ENCODE results near the gene APC. TPM values are rescaled to one million over a fixed set of nuclear protein-coding genes. Genes with fewer than 3 reads are reported as not detected.

The APC gene
- total and polyA plus RNA-seq, 2 of the 13 experiments (the other 11 are each of a cell fraction or from before 2014, with no cell fraction given), result 6.1 to 19.0 TPM

DNA sequence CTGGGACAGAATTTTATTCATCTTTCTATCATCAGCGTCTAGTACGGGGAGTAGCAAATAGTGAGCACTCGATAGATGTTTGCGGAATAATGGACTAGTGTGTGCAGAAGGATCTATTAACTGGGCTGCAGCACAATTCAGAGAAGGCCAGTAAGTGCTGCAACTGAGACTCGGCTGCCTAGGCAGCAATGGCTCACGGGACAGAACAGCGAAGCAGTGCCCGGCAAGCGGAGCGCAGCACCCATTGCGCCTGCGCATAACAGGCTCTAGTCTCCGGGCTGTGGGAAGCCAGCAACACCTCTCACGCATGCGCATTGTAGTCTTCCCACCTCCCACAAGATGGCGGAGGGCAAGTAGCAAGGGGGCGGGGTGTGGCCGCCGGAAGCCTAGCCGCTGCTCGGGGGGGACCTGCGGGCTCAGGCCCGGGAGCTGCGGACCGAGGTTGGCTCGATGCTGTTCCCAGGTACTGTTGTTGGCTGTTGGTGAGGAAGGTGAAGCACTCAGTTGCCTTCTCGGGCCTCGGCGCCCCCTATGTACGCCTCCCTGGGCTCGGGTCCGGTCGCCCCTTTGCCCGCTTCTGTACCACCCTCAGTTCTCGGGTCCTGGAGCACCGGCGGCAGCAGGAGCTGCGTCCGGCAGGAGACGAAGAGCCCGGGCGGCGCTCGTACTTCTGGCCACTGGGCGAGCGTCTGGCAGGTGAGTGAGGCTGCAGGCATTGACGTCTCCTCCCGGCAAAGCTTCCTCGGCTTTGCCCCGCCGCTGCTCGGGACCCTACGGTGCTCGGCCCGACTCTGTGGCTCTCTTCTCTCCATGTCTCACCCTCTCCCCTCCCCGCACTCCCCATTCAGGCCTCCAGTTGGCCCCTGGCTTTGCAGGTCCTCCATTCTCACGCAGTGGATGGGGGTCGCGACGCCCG is 30.2 kb upstream of the APC start (continued):
- TF ChIP-seq KMT2A (CRISPR knock-in tag; IDR thresholded peaks at IDR 0.05), result peak; percentile 85
- peak; percentile 95 for TF ChIP-seq HOXA3 (CRISPR knock-in tag; IDR thresholded peaks at IDR 0.05)
- TF ChIP-seq GATAD2A (CRISPR knock-in tag; IDR thresholded peaks at IDR 0.05), result peak; percentile 49
- TF ChIP-seq ONECUT2 (CRISPR knock-in tag; IDR thresholded peaks at IDR 0.05), result 0 out of 2 replicates have a peak, but pooled peaks have one; percentile 22
- peak; percentile 43; the same call in 1 of the 2 replicates for TF ChIP-seq FOXA3 (CRISPR knock-in tag; IDR thresholded peaks at IDR 0.05)
- TF ChIP-seq, protein P1, sequence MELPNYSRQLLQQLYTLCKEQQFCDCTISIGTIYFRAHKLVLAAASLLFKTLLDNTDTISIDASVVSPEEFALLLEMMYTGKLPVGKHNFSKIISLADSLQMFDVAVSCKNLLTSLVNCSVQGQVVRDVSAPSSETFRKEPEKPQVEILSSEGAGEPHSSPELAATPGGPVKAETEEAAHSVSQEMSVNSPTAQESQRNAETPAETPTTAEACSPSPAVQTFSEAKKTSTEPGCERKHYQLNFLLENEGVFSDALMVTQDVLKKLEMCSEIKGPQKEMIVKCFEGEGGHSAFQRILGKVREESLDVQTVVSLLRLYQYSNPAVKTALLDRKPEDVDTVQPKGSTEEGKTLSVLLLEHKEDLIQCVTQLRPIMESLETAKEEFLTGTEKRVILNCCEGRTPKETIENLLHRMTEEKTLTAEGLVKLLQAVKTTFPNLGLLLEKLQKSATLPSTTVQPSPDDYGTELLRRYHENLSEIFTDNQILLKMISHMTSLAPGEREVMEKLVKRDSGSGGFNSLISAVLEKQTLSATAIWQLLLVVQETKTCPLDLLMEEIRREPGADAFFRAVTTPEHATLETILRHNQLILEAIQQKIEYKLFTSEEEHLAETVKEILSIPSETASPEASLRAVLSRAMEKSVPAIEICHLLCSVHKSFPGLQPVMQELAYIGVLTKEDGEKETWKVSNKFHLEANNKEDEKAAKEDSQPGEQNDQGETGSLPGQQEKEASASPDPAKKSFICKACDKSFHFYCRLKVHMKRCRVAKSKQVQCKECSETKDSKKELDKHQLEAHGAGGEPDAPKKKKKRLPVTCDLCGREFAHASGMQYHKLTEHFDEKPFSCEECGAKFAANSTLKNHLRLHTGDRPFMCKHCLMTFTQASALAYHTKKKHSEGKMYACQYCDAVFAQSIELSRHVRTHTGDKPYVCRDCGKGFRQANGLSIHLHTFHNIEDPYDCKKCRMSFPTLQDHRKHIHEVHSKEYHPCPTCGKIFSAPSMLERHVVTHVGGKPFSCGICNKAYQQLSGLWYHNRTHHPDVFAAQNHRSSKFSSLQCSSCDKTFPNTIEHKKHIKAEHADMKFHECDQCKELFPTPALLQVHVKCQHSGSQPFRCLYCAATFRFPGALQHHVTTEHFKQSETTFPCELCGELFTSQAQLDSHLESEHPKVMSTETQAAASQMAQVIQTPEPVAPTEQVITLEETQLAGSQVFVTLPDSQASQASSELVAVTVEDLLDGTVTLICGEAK (IDR thresholded peaks at IDR 0.05), result no peak
- TF ChIP-seq, protein P1 (CRISPR knock-in tag; IDR thresholded peaks at IDR 0.05), result peak; percentile 50; the same call in 1 of the 2 replicates
- TF ChIP-seq ZNF674 (CRISPR knock-in tag; IDR thresholded peaks at IDR 0.05; ENCODE audit: low read depth), result peak; percentile 63; the same call in 1 of the 2 replicates
- TF ChIP-seq, protein P2, sequence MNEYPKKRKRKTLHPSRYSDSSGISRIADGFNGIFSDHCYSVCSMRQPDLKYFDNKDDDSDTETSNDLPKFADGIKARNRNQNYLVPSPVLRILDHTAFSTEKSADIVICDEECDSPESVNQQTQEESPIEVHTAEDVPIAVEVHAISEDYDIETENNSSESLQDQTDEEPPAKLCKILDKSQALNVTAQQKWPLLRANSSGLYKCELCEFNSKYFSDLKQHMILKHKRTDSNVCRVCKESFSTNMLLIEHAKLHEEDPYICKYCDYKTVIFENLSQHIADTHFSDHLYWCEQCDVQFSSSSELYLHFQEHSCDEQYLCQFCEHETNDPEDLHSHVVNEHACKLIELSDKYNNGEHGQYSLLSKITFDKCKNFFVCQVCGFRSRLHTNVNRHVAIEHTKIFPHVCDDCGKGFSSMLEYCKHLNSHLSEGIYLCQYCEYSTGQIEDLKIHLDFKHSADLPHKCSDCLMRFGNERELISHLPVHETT (CRISPR knock-in tag; conservative IDR thresholded peaks at IDR 0.05), result peak; percentile 20; the same call in 1 of the 2 replicates
- TF ChIP-seq, protein P3, sequence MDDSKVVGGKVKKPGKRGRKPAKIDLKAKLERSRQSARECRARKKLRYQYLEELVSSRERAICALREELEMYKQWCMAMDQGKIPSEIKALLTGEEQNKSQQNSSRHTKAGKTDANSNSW (CRISPR knock-in tag; IDR thresholded peaks at IDR 0.05; ENCODE audit: borderline replicate concordance), result no peak; the same call in 1 of the 2 replicates
- TF ChIP-seq, protein P4, sequence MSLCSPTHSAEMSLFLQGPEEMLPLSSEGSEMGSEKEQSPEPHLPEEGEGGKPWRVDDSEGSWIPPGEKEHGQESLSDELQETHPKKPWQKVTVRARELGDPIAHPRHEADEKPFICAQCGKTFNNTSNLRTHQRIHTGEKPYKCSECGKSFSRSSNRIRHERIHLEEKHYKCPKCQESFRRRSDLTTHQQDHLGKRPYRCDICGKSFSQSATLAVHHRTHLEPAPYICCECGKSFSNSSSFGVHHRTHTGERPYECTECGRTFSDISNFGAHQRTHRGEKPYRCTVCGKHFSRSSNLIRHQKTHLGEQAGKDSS (CRISPR knock-in tag; IDR thresholded peaks at IDR 0.05; ENCODE audit: borderline replicate concordance, low read depth), result no peak
- TF ChIP-seq ZFY (CRISPR knock-in tag; IDR thresholded peaks at IDR 0.05), result peak; percentile 90
- peak; percentile 77; the same call in 1 of the 2 replicates for TF ChIP-seq HES4 (CRISPR knock-in tag; IDR thresholded peaks at IDR 0.05; ENCODE audit: borderline replicate concordance)
- TF ChIP-seq ZNF577 (CRISPR knock-in tag; IDR thresholded peaks at IDR 0.05; ENCODE audit: borderline replicate concordance, low read depth), result no peak
- TF ChIP-seq, protein P5, sequence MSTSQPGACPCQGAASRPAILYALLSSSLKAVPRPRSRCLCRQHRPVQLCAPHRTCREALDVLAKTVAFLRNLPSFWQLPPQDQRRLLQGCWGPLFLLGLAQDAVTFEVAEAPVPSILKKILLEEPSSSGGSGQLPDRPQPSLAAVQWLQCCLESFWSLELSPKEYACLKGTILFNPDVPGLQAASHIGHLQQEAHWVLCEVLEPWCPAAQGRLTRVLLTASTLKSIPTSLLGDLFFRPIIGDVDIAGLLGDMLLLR (CRISPR knock-in tag; IDR thresholded peaks at IDR 0.05), result peak; percentile 22; the same call in 1 of the 2 replicates
